Thoracic aorta (tissue), 2 donors: Measurements from ENCODE around the gene KRT37. TPM values are rescaled to one million over a fixed set of nuclear protein-coding genes. Genes with fewer than 3 reads are reported as not detected.

ENCODE experiments used
- ATAC-seq: fragments of 150-250 bp; one replicate; pipeline ENCODE4 v1.8.0; 2017; ENCODE audit warnings: low read depth; ENCODE audit not compliant: insufficient number of reproducible peaks, low FRiP score
- DNase-seq: peaks from one replicate; pipeline ENCODE4 v3.0.0-alpha.2; 2020; ENCODE audit warnings: low spot score
- H3K27ac ChIP-seq, 2 donors: fragments of 200-600 bp; sonication (generic); 1 replicate in 1 of 2; 2 replicates in 1 of 2; pipeline ENCODE4 v1.5.1; 2016; ENCODE audit warnings: mild to moderate bottlenecking in 2 of 2, moderate library complexity in 2 of 2
- H3K27me3 ChIP-seq: fragments of 200-600 bp; sonication (generic); replicated peaks from 2 replicates; pipeline ENCODE4 v1.6.0; 2016; ENCODE audit warnings: mild to moderate bottlenecking; ENCODE audit not compliant: insufficient read depth
- H3K36me3 ChIP-seq: fragments of 200-600 bp; sonication (generic); one replicate; pipeline ENCODE4 v1.5.1; 2016
- H3K4me1 ChIP-seq, 2 donors: fragments of 200-600 bp; sonication (generic); 1 replicate in 1 of 2; 2 replicates in 1 of 2; pipeline versions ENCODE4 v1.5.1 to v1.6.0; 2016; ENCODE audit warnings: low read depth in 2 of 2, mild to moderate bottlenecking in 1 of 2; ENCODE audit not compliant: control insufficient read depth in 1 of 2
- H3K4me3 ChIP-seq: fragments of 200-600 bp; sonication (generic); 2 replicates; pipeline ENCODE4 v1.5.1; 2016; ENCODE audit warnings: mild to moderate bottlenecking
- H3K9me3 ChIP-seq: fragments of 200-600 bp; sonication (generic); 2 replicates; pipeline ENCODE4 v1.5.1; 2016
- CTCF ChIP-seq: fragments of 200-600 bp; sonication (generic); IDR thresholded peaks from one replicate; pipeline ENCODE4 v1.5.1; 2019; ENCODE audit warnings: antibody characterized with exemption
- total RNA-seq, 2 donors: library from RNA; depleted of rRNA; stranded (reverse); fragments of >200 nt; gene quantifications; one replicate each; pipeline versions ENCODE4 v1.1.0 to v1.2.3, GENCODE V29; 2016

Gene KRT37
- not detected for total RNA-seq

- Histone ChIP-seq H3K27ac (no peak within 1 kb of the TSS), H3K4me3 (no peak within 1 kb of the TSS), H3K36me3 (no peaks in the 10 kb centered on the region), H3K27me3 (no peaks in the 10 kb centered on the region), H3K4me1 (no peaks in the 10 kb centered on the region), H3K9me3 (no peaks in the 10 kb centered on the region)
- ATAC-seq: no peak
- no peak for TF ChIP-seq CTCF
- no peak for DNase-seq
Measured at GRCh38 chr17:41424111-41424635, at the start of gene KRT37. KRT37 (minus strand) TSS chr17:41424585; CDS start chr17:41424523, 62 bp downstream.

GRCh38 chr17:41468346-41468745 is 44.0 kb upstream of the KRT37 start:
- H3K27ac ChIP-seq: no peak overlapping the region

GRCh38 chr17:41467561-41467960 is 43.2 kb upstream of the KRT37 start:
- no peak for TF ChIP-seq CTCF
- no peak for DNase-seq
- no peaks in the 10 kb centered on the region for H3K9me3 ChIP-seq
- no peak overlapping the region for H3K4me3 ChIP-seq
- H3K4me1 ChIP-seq: peaks cover 0 to 7% of the 10 kb centered on the region in 2 donors
- no peaks in the 10 kb centered on the region for H3K36me3 ChIP-seq
- no peaks in the 10 kb centered on the region for H3K27me3 ChIP-seq
- no peak overlapping the region for H3K27ac ChIP-seq
- ATAC-seq: no peak

More at GRCh38 chr17:41468346-41468745, 44.0 kb upstream of the KRT37 start:
- DNase-seq (no peak), ATAC-seq (no peak)
- H3K9me3 ChIP-seq: no peaks in the 10 kb centered on the region
- H3K36me3 ChIP-seq: no peaks in the 10 kb centered on the region
- TF ChIP-seq CTCF: no peak
- H3K27me3 ChIP-seq: no peaks in the 10 kb centered on the region
- peaks cover 0 to 7% of the 10 kb centered on the region in 2 donors for H3K4me1 ChIP-seq
- no peak overlapping the region for H3K4me3 ChIP-seq

GRCh38 chr17:41466988-41467387 is 42.6 kb upstream of the KRT37 start, which contains the start of gene KRT32:
KRT32 (minus strand) TSS chr17:41467386; CDS start chr17:41467325, 61 bp downstream.
- Histone ChIP-seq H3K4me1 (peaks cover 0 to 7% of the 10 kb centered on the region in 2 donors), H3K4me3 (no peak within 1 kb of the TSS), H3K9me3 (no peaks in the 10 kb centered on the region), H3K36me3 (no peaks in the 10 kb centered on the region), H3K27ac (no peak within 1 kb of the TSS), H3K27me3 (no peaks in the 10 kb centered on the region)
- DNase-seq (no peak), ATAC-seq (no peak)
- no peak for TF ChIP-seq CTCF

GRCh38 chr17:41464682-41465081 is 40.3 kb upstream of the KRT37 start:
- no peak for ATAC-seq
- DNase-seq: peak; percentile 21
- Histone ChIP-seq H3K36me3 (no peaks in the 10 kb centered on the region), H3K9me3 (no peaks in the 10 kb centered on the region), H3K4me3 (no peak overlapping the region), H3K4me1 (peaks cover 0 to 7% of the 10 kb centered on the region in 2 donors), H3K27ac (no peak overlapping the region), H3K27me3 (no peaks in the 10 kb centered on the region)
- TF ChIP-seq CTCF: no peak
